ENCODE measurements around the gene UNC80.

Gene UNC80

DNA sequence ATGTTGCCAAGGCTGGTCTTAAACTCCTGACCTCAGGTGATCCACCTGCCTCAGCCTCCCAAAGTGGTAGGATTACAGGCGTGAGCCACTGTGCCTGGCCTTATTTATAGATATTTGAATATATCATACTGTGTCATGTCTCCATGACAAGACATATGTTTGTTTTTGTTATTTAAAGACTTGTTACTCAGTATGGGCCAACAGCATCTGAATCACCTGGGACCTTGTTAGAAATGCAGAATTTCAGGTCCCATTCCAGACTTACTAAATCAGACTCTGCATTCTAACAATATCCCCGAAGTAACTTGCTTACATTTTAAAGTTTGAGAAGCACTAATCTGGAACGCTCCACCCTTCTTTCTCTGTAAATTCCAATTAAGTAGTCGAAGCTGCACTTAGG, 264.0 kb downstream of the UNC80 start:
- H3K4me3 ChIP-seq (ENCODE audit: low read length): no peak overlapping the region
- no peaks in the 10 kb centered on the region for H3K27me3 ChIP-seq (replicated peaks; ENCODE audit: control insufficient read depth, insufficient read depth, low read length)
- no peak for DNase-seq (ENCODE audit: low read depth)
- no peaks in the 10 kb centered on the region for H3K9me3 ChIP-seq (ENCODE audit: control insufficient read depth, low read length)
- H3K4me1 ChIP-seq (ENCODE audit: control insufficient read depth, insufficient read depth, low read length): no peaks in the 10 kb centered on the region
- H3K36me3 ChIP-seq (ENCODE audit: control insufficient read depth, insufficient read depth, low read length, severe bottlenecking): peaks cover 14% of the 10 kb centered on the region
- no peak overlapping the region for H3K9ac ChIP-seq (ENCODE audit: low read length)

DNA sequence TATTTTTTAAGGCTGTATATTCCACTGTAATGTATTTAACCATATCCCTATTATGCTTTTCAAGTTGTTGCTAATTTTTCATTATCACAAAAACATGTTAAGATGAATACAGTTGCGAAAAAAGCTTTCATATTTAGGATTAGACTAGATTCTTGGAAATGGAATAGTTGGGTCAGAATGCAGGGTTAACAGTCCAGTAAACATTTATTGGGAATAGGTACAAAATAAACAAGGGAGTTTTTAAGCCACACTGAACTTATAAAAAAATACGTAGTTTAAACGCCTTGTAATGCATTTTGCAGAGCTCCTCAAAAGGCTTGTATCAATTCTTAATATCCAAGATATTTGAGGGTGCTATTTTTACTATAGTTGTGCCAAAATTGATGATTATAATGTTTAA, 266.4 kb downstream of the UNC80 start:
- Histone ChIP-seq H3K9me3 (ENCODE audit: control insufficient read depth, low read length) (no peaks in the 10 kb centered on the region), H3K36me3 (ENCODE audit: control insufficient read depth, insufficient read depth, low read length, severe bottlenecking) (peaks cover 23% of the 10 kb centered on the region), H3K4me1 (ENCODE audit: control insufficient read depth, insufficient read depth, low read length) (no peaks in the 10 kb centered on the region), H3K4me3 (ENCODE audit: low read length) (no peak overlapping the region), H3K9ac (ENCODE audit: low read length) (no peak overlapping the region), H3K27me3 (replicated peaks; ENCODE audit: control insufficient read depth, insufficient read depth, low read length) (no peaks in the 10 kb centered on the region)
- no peak for DNase-seq (ENCODE audit: low read depth)

DNA sequence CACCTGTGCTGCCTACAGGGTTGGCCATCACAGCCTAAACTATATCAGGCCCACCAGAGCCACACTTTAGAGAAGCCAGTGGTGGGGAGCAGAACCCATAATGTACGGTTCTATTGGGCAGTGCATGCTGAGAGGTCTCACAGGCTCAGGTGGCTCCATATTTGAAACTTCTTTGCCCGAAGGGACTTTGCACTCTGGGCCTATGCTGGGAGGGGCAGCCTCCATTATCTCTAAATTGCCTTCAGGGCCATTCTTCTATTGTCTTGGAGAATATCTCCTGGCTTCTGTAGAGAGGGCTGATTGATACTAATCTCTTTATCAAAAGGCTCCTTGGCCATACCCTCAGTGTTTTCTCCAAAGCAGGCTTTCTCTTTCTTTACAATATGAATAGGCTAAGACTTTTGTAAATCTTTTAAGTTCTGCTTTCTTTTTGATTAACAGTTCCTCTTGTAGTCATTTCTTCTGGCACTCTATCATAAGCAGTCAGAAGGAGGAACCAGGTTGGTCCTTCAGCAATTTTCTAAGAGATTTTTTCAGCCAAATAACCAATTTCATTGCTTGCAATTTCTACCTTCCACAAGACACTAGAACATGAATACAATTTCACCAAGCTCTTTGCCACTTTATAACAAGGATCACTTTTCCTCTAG, 275.3 kb downstream of the UNC80 start:
- Histone ChIP-seq H3K27me3 (replicated peaks; ENCODE audit: control insufficient read depth, insufficient read depth, low read length) (no peaks in the 10 kb centered on the region), H3K9me3 (ENCODE audit: control insufficient read depth, low read length) (no peaks in the 10 kb centered on the region), H3K36me3 (ENCODE audit: control insufficient read depth, insufficient read depth, low read length, severe bottlenecking) (peaks cover 12% of the 10 kb centered on the region), H3K9ac (ENCODE audit: low read length) (no peak overlapping the region), H3K4me1 (ENCODE audit: control insufficient read depth, insufficient read depth, low read length) (no peaks in the 10 kb centered on the region), H3K4me3 (ENCODE audit: low read length) (no peak overlapping the region)
- DNase-seq (ENCODE audit: low read depth): no peak
